ENCODE results near the gene SLCO4A1.

Gene SLCO4A1

GRCh38 chr20:62688855-62689460, 46.7 kb downstream of the SLCO4A1 start:
- DNase-seq, result no peak

- DNase-seq, result no peak
Observed at GRCh38 chr20:62689861-62690260, 47.6 kb downstream of the SLCO4A1 start.

- no peak for DNase-seq
Observed at GRCh38 chr20:62690261-62690820, 48.0 kb downstream of the SLCO4A1 start.

GRCh38 chr20:62691487-62691886, 49.2 kb downstream of the SLCO4A1 start:
- no peak for DNase-seq

- no peak for DNase-seq
Observed at GRCh38 chr20:62692176-62692575, 49.9 kb downstream of the SLCO4A1 start.

- DNase-seq, result no peak
Observed at GRCh38 chr20:62692801-62693523, 50.7 kb downstream of the SLCO4A1 start.

- no peak for DNase-seq
Observed at GRCh38 chr20:62693524-62693922, 51.2 kb downstream of the SLCO4A1 start.

- DNase-seq, result no peak
Observed at GRCh38 chr20:62694106-62694505, 51.8 kb downstream of the SLCO4A1 start.

GRCh38 chr20:62694868-62695267, 52.6 kb downstream of the SLCO4A1 start:
- DNase-seq, result no peak

GRCh38 chr20:62695448-62696414, 53.4 kb downstream of the SLCO4A1 start:
- no peak for DNase-seq

- DNase-seq, result no peak
Observed at GRCh38 chr20:62696434-62696957, 54.2 kb downstream of the SLCO4A1 start.

GRCh38 chr20:62696989-62697388, 54.7 kb downstream of the SLCO4A1 start:
- no peak for DNase-seq

- no peak for DNase-seq
Observed at GRCh38 chr20:62697468-62697912, 55.2 kb downstream of the SLCO4A1 start.

GRCh38 chr20:62698231-62698630, 55.9 kb downstream of the SLCO4A1 start:
- DNase-seq, result no peak

- no peak for DNase-seq
Observed at GRCh38 chr20:62699296-62699695, 57.0 kb downstream of the SLCO4A1 start.

- DNase-seq, result no peak
Observed at GRCh38 chr20:62699741-62700140, 57.4 kb downstream of the SLCO4A1 start.

GRCh38 chr20:62700261-62700930, 58.1 kb downstream of the SLCO4A1 start:
- no peak for DNase-seq

- no peak for DNase-seq
Observed at GRCh38 chr20:62701161-62702012, 59.1 kb downstream of the SLCO4A1 start.

- no peak for DNase-seq
Observed at GRCh38 chr20:62702013-62702300, 59.7 kb downstream of the SLCO4A1 start.

- no peak for DNase-seq
Observed at GRCh38 chr20:62702895-62703852, 60.9 kb downstream of the SLCO4A1 start.
